ENCODE measurements around the gene TMIGD1. TPM values are rescaled to one million over a fixed set of nuclear protein-coding genes. Genes with fewer than 3 reads are reported as not detected.
A peak's percentile ranks its signal among the peaks of the same experiment; 100 is the strongest.

Gene TMIGD1
- total and polyA plus RNA-seq, 2 experiments from 2014 or later, result not detected

- no peak overlapping the region for H3K27ac ChIP-seq
- no peaks in the 10 kb centered on the region for H3K27me3 ChIP-seq
- no peak for DNase-seq (ENCODE audit: low read depth in 1 of 2, low spot score in 1 of 2)
- H3K9me3 ChIP-seq (ENCODE audit: low read depth), result no peaks in the 10 kb centered on the region
- TF ChIP-seq CTCF (IDR thresholded peaks at IDR 0.05; ENCODE audit: low read depth, low read length), result no peak
- H3K36me3 ChIP-seq, result no peaks in the 10 kb centered on the region
- H3K4me1 ChIP-seq (ENCODE audit: low read depth), result no peaks in the 10 kb centered on the region
- H3K4me3 ChIP-seq, result no peak overlapping the region
Observed at GRCh38 chr17:30314474-30314873, 19.4 kb downstream of the TMIGD1 start.

GRCh38 chr17:30312226-30312625 lies 21.6 kb downstream of the TMIGD1 start:
- TF ChIP-seq CTCF (IDR thresholded peaks at IDR 0.05; ENCODE audit: low read depth, low read length), result no peak
- no peak for DNase-seq (ENCODE audit: low read depth in 1 of 2, low spot score in 1 of 2)

GRCh38 chr17:30310562-30310961 lies 23.3 kb downstream of the TMIGD1 start:
- Histone ChIP-seq H3K9me3 (ENCODE audit: low read depth) (no peaks in the 10 kb centered on the region), H3K4me1 (ENCODE audit: low read depth) (no peaks in the 10 kb centered on the region), H3K27me3 (no peaks in the 10 kb centered on the region), H3K27ac (no peak overlapping the region), H3K36me3 (no peaks in the 10 kb centered on the region), H3K4me3 (no peak overlapping the region)
- DNase-seq (ENCODE audit: low read depth in 1 of 2, low spot score in 1 of 2), result no peak
- no peak for TF ChIP-seq CTCF (IDR thresholded peaks at IDR 0.05; ENCODE audit: low read depth, low read length)

More at GRCh38 chr17:30312226-30312625, 21.6 kb downstream of the TMIGD1 start:
- Histone ChIP-seq H3K4me3 (no peak overlapping the region), H3K27me3 (no peaks in the 10 kb centered on the region), H3K4me1 (ENCODE audit: low read depth) (no peaks in the 10 kb centered on the region), H3K9me3 (ENCODE audit: low read depth) (no peaks in the 10 kb centered on the region), H3K27ac (no peak overlapping the region), H3K36me3 (no peaks in the 10 kb centered on the region)

DNA sequence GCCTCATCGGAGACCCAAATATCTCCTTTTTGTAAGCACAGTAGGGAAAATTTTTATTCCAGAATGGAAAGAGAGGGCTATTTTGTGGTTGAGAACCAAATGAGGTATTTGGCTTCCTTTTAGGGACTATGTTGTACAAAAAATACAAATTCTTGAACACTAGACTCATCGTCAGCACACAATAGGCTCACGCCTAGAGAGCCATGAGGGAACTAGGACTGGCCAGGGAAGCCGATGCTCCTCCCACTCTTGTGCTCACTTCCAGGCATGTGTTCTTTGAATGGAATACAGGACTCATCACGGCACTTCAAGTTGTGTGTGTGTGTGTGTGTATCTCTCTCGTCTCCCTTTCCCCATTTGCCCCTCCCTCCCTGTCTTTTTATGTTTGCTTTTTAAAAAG lies 24.3 kb downstream of the TMIGD1 start:
- H3K9me3 ChIP-seq (ENCODE audit: low read depth), result no peaks in the 10 kb centered on the region
- no peaks in the 10 kb centered on the region for H3K36me3 ChIP-seq
- no peak for TF ChIP-seq CTCF (IDR thresholded peaks at IDR 0.05; ENCODE audit: low read depth, low read length)
- peak in 1 of 2 donors; percentile 21 for DNase-seq (ENCODE audit: low read depth in 1 of 2, low spot score in 1 of 2)
- no peak overlapping the region for H3K4me3 ChIP-seq
- no peaks in the 10 kb centered on the region for H3K4me1 ChIP-seq (ENCODE audit: low read depth)
- no peak overlapping the region for H3K27ac ChIP-seq
- no peaks in the 10 kb centered on the region for H3K27me3 ChIP-seq

- H3K27me3 ChIP-seq, result no peaks in the 10 kb centered on the region
- H3K4me1 ChIP-seq (ENCODE audit: low read depth), result no peaks in the 10 kb centered on the region
- TF ChIP-seq CTCF (IDR thresholded peaks at IDR 0.05; ENCODE audit: low read depth, low read length), result no peak
- H3K36me3 ChIP-seq, result no peaks in the 10 kb centered on the region
- H3K9me3 ChIP-seq (ENCODE audit: low read depth), result no peaks in the 10 kb centered on the region
- no peak overlapping the region for H3K27ac ChIP-seq
- no peak overlapping the region for H3K4me3 ChIP-seq
- no peak for DNase-seq (ENCODE audit: low read depth in 1 of 2, low spot score in 1 of 2)
Observed at GRCh38 chr17:30308406-30308805, 25.5 kb downstream of the TMIGD1 start.

DNA sequence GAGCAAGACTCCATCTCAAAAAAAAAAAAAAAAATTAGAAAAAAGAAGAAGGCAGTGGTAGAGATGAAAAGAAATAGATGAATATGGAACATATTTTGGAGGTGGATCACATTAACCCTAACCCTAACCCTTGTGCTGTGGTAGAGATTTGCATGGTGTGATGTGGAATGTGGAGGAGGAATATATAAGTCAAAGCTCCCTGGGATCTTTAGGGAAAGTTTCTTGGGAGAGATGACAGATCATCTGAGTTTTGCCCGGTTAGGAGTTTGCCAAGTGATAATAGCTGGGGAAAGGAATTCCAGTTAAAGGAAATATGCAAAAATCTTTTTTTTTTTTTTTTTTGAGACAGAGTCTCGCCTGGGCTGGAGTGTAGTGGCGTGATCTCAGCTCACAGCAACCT lies 29.1 kb downstream of the TMIGD1 start:
- DNase-seq (ENCODE audit: low read depth in 1 of 2, low spot score in 1 of 2), result peak in 1 of 2 donors; percentile 66
- H3K36me3 ChIP-seq, result no peaks in the 10 kb centered on the region
- H3K9me3 ChIP-seq (ENCODE audit: low read depth), result no peaks in the 10 kb centered on the region
- no peak for TF ChIP-seq CTCF (IDR thresholded peaks at IDR 0.05; ENCODE audit: low read depth, low read length)
- H3K27ac ChIP-seq, result no peak overlapping the region
- H3K4me3 ChIP-seq, result no peak overlapping the region
- H3K27me3 ChIP-seq, result no peaks in the 10 kb centered on the region
- H3K4me1 ChIP-seq (ENCODE audit: low read depth), result no peaks in the 10 kb centered on the region

Measured in cardiac muscle cell (in vitro differentiated cells and primary cell).